CD4-positive, alpha-beta T cell (primary cell): Measurements from ENCODE around the gene NFIA. TPM values are rescaled to one million over a fixed set of nuclear protein-coding genes. Genes with fewer than 3 reads are reported as not detected.

Experiments
- ATAC-seq: fragments of 200-7000 bp; cut with Tn5 transposase; one replicate; pipeline ENCODE4 v1.10.0; 2022; ENCODE audit warnings: mild to moderate bottlenecking; ENCODE audit not compliant: poor library complexity
- CTCF ChIA-PET: fragments of 350-600 bp; sonication (Branson Sonifier 250); formaldehyde crosslinking; loops from one replicate; lab custom pipeline; 2021; ENCODE audit warnings: antibody characterized with exemption, inconsistent platforms; lab: Charles Lee
- POLR2A ChIA-PET: fragments of 350-600 bp; sonication (Branson Sonifier 250); formaldehyde crosslinking; loops from one replicate; lab custom pipeline; 2021; ENCODE audit warnings: antibody characterized with exemption, inconsistent platforms; lab: Charles Lee
- DNase-seq, 14 experiments: peaks; one replicate each; pipeline ENCODE4 v3.0.0-alpha.2; 2013 to 2020; ENCODE audit warnings: mixed read lengths in 2 of 14
- H3K27ac ChIP-seq, 2 donors: one replicate each; pipeline versions ENCODE4 v1.5.1 to v1.7.0; 2013; ENCODE audit warnings: low read length in 2 of 2, low read depth in 1 of 2, mild to moderate bottlenecking in 1 of 2
- H3K27me3 ChIP-seq, 2 experiments: 1 replicate in 1 of 2; 2 replicates in 1 of 2; pipeline versions ENCODE4 v1.6.1 to v1.7.0; 2013; ENCODE audit warnings: low read length in 2 of 2, control low read depth in 1 of 2, mild to moderate bottlenecking in 1 of 2, moderate library complexity in 1 of 2; ENCODE audit not compliant: insufficient read depth in 2 of 2, control insufficient read depth in 1 of 2
- H3K36me3 ChIP-seq: one replicate; pipeline ENCODE4 v1.6.1; 2013; ENCODE audit warnings: low read length, control low read depth; ENCODE audit not compliant: insufficient read depth
- H3K4me1 ChIP-seq: one replicate; pipeline ENCODE4 v1.6.1; 2013; ENCODE audit warnings: low read length, control low read depth; ENCODE audit not compliant: insufficient read depth
- H3K4me3 ChIP-seq: one replicate; pipeline ENCODE4 v1.5.1; 2013; ENCODE audit warnings: mild to moderate bottlenecking, low read length, moderate library complexity
- H3K9me3 ChIP-seq, 2 experiments: 1 replicate in 1 of 2; 2 replicates in 1 of 2; pipeline versions ENCODE4 v1.6.1 to v1.7.0; 2013; ENCODE audit warnings: low read length in 2 of 2, mild to moderate bottlenecking in 2 of 2, control low read depth in 1 of 2, moderate library complexity in 1 of 2; ENCODE audit not compliant: control insufficient read depth in 1 of 2, insufficient read depth in 1 of 2
- H3K27ac Mint-ChIP-seq: one replicate; pipeline ENCODE4 v1.8.0; 2020; ENCODE audit warnings: mixed read lengths
- H3K27me3 Mint-ChIP-seq: one replicate; pipeline ENCODE4 v1.8.0; 2021; ENCODE audit warnings: mixed read lengths
- H3K36me3 Mint-ChIP-seq: one replicate; pipeline ENCODE4 v1.8.0; 2021; ENCODE audit warnings: low read depth, mixed read lengths
- H3K4me1 Mint-ChIP-seq: one replicate; pipeline ENCODE4 v1.8.0; 2021; ENCODE audit warnings: low read depth, mixed read lengths
- H3K4me3 Mint-ChIP-seq: one replicate; pipeline ENCODE4 v1.8.0; 2020; ENCODE audit warnings: mild to moderate bottlenecking, mixed read lengths
- H3K9me3 Mint-ChIP-seq: one replicate; pipeline ENCODE4 v1.8.0; 2020; ENCODE audit warnings: mixed read lengths
- CTCF ChIP-seq: fragments of 200-600 bp; IDR thresholded peaks from one replicate; pipeline ENCODE4 v1.8.0; 2022; ENCODE audit warnings: antibody characterized with exemption, mild to moderate bottlenecking
- intact Hi-C, 2 experiments: fragments of 100-400 bp; cut with DNase I in 1 of 2; cut with micrococcal nuclease in 1 of 2; formaldehyde crosslinking; loops; one replicate each; pipeline versions ENCODE4 v1.15.1 to v1.9.0; 2023 to 2025; cut with DNase I, micrococcal nuclease
- total RNA-seq, 174 experiments: library from RNA in 2 of 174; stranded (reverse) in 2 of 174; gene quantifications; one replicate each; pipeline ENCODE4 v1.2.3 and lab custom pipeline; 2021 to 2026

Gene NFIA
- total RNA-seq, 2 experiments from 2014 or later = 4.8 to 5.9 TPM

GRCh38 chr1:61051443-61051718, 31.0 kb upstream of the NFIA start:
- ATAC-seq (no peak), DNase-seq (no peak)
- intact Hi-C loops = loop anchor here (1.0 to 10.0 kb wide), 8 partner anchors 26 to 1733 kb away; partner anchors contain the start of gene ATG4C (in 1 of the 2)
- Mint-ChIP-seq H3K27ac (no peak overlapping the region), H3K9me3 (no peaks in the 10 kb centered on the region), H3K36me3 (no peaks in the 10 kb centered on the region), H3K4me1 (peaks cover 50% of the 10 kb centered on the region), H3K4me3 (peak overlapping the region; percentile 84), H3K27me3 (peaks cover 65% of the 10 kb centered on the region)
- Histone ChIP-seq H3K4me1 (peaks cover 36% of the 10 kb centered on the region), H3K36me3 (no peaks in the 10 kb centered on the region), H3K27ac (no peak overlapping the region), H3K4me3 (peak overlapping the region; percentile 61), H3K27me3 (peaks cover 37 to 55% of the 10 kb centered on the region in 2 experiments), H3K9me3 (no peaks in the 10 kb centered on the region)
- CTCF ChIA-PET = interaction anchor here (2.6 to 3.2 kb wide), 3 partner anchors 9 to 30 kb away, joined by 12 to 29 read pairs (median 24); partner anchors contain the start of gene NFIA
- no peak for TF ChIP-seq CTCF
- POLR2A ChIA-PET = interaction anchor here (0.7 to 6.2 kb wide), 6 partner anchors 8 to 402 kb away, joined by 3 to 84 read pairs (median 6); partner anchors contain the start of gene NFIA

- Mint-ChIP-seq H3K27me3 (peaks cover 67% of the 10 kb centered on the region), H3K4me1 (peaks cover 55% of the 10 kb centered on the region), H3K36me3 (no peaks in the 10 kb centered on the region), H3K9me3 (no peaks in the 10 kb centered on the region), H3K4me3 (peak overlapping the region; percentile 84), H3K27ac (no peak overlapping the region)
- peaks cover 39% of the 10 kb centered on the region for H3K4me1 ChIP-seq
- ChIA-PET CTCF (interaction anchor here (0.9 to 3.2 kb wide), 4 partner anchors 9 to 73 kb away, joined by 4 to 29 read pairs (median 18); partner anchors contain the start of gene NFIA), POLR2A (interaction anchor here (0.7 to 6.2 kb wide), 6 partner anchors 8 to 401 kb away, joined by 3 to 84 read pairs (median 6); partner anchors contain the start of gene NFIA)
- no peak overlapping the region for H3K27ac ChIP-seq
- DNase-seq (peak in 1 of 14 experiments; percentile 22), ATAC-seq (no peak)
- H3K4me3 ChIP-seq = no peak overlapping the region
- intact Hi-C loops = loop anchor here (1.0 to 10.0 kb wide), 8 partner anchors 25 to 1733 kb away; partner anchors contain the start of gene ATG4C (in 1 of the 2)
- H3K36me3 ChIP-seq = no peaks in the 10 kb centered on the region
- TF ChIP-seq CTCF = no peak
- H3K27me3 ChIP-seq = peaks cover 37 to 60% of the 10 kb centered on the region in 2 experiments
- no peaks in the 10 kb centered on the region for H3K9me3 ChIP-seq
Observed at GRCh38 chr1:61051719-61052394, 30.5 kb upstream of the NFIA start.

- peaks cover 59% of the 10 kb centered on the region for H3K4me1 Mint-ChIP-seq
- peak overlapping the region; percentile 84 for H3K4me3 Mint-ChIP-seq
- Histone ChIP-seq H3K4me1 (peaks cover 46% of the 10 kb centered on the region), H3K27ac (no peak overlapping the region), H3K36me3 (no peaks in the 10 kb centered on the region), H3K9me3 (peaks cover 0 to 1% of the 10 kb centered on the region in 2 experiments), H3K27me3 (peaks cover 40 to 68% of the 10 kb centered on the region in 2 experiments), H3K4me3 (no peak overlapping the region)
- ATAC-seq (no peak), DNase-seq (peak in 2 of 14 experiments; percentile 5 to 23)
- no peak overlapping the region for H3K27ac Mint-ChIP-seq
- TF ChIP-seq CTCF = no peak
- H3K36me3 Mint-ChIP-seq = no peaks in the 10 kb centered on the region
- intact Hi-C loops = loop anchor here (5.0 to 10.0 kb wide), 5 partner anchors 160 to 1732 kb away; partner anchors contain the start of gene ATG4C (in 1 of the 2)
- CTCF ChIA-PET = interaction anchor here (0.9 to 3.2 kb wide), 5 partner anchors 10 to 73 kb away, joined by 4 to 24 read pairs (median 4); partner anchors contain the start of gene NFIA
- no peaks in the 10 kb centered on the region for H3K9me3 Mint-ChIP-seq
- POLR2A ChIA-PET = interaction anchor here (0.6 to 6.2 kb wide), 3 partner anchors 10 to 29 kb away, joined by 3 to 84 read pairs (median 20); partner anchors contain the start of gene NFIA
- H3K27me3 Mint-ChIP-seq = peaks cover 66% of the 10 kb centered on the region
Observed at GRCh38 chr1:61052395-61053225, 29.8 kb upstream of the NFIA start.
